HG03135 (cell line): ENCODE measurements around the gene GAL3ST2.

Experiments
- ATAC-seq: cut with Tn5 transposase; IDR thresholded peaks from one replicate; pipeline ENCODE4 v1.9.1; 2021; ENCODE audit warnings: mild to moderate bottlenecking, moderate library complexity; ENCODE audit not compliant: unreplicated experiment

The GAL3ST2 gene

GRCh38 chr2:241842620-241843211 lies 66.1 kb downstream of the GAL3ST2 start:
- no peak for ATAC-seq

GRCh38 chr2:241843321-241844065 lies 66.9 kb downstream of the GAL3ST2 start:
- peak; percentile 14 for ATAC-seq

- ATAC-seq = peak; percentile 66
Measured at GRCh38 chr2:241844066-241844728, 67.6 kb downstream of the GAL3ST2 start.

- ATAC-seq = no peak
Measured at GRCh38 chr2:241844831-241845578, 68.4 kb downstream of the GAL3ST2 start.

- ATAC-seq = no peak
Measured at GRCh38 chr2:241846406-241846805, 69.8 kb downstream of the GAL3ST2 start.

- ATAC-seq = no peak
Measured at GRCh38 chr2:241848761-241849615, 72.4 kb downstream of the GAL3ST2 start.

- ATAC-seq = no peak
Measured at GRCh38 chr2:241849616-241850543, 73.3 kb downstream of the GAL3ST2 start.

- ATAC-seq = no peak
Measured at GRCh38 chr2:241850544-241851324, 74.1 kb downstream of the GAL3ST2 start.

GRCh38 chr2:241851325-241852115 lies 74.9 kb downstream of the GAL3ST2 start:
- no peak for ATAC-seq

GRCh38 chr2:241852116-241852980 lies 75.7 kb downstream of the GAL3ST2 start:
- ATAC-seq = no peak

GRCh38 chr2:241852981-241853631 lies 76.5 kb downstream of the GAL3ST2 start:
- no peak for ATAC-seq
